Neuronal stem cell (in vitro differentiated cells): ENCODE measurements around the gene DRC7.

Source experiments
- DNase-seq: peaks from one replicate; pipeline ENCODE4 v3.0.0-alpha.2; 2013; ENCODE audit warnings: low spot score
- H2AFZ ChIP-seq: one replicate; pipeline ENCODE4 v1.6.1; 2013; ENCODE audit warnings: mild to moderate bottlenecking, low read length, inconsistent platforms
- H2AK5ac ChIP-seq: 2 replicates; pipeline ENCODE4 v1.6.1; 2013; ENCODE audit warnings: low read depth, mild to moderate bottlenecking, inconsistent platforms, low read length, moderate library complexity, mixed read lengths
- H2BK120ac ChIP-seq: 2 replicates; pipeline ENCODE4 v1.6.1; 2013; ENCODE audit warnings: low read depth, mild to moderate bottlenecking, inconsistent platforms, low read length, moderate library complexity, mixed read lengths
- H2BK12ac ChIP-seq: one replicate; pipeline ENCODE4 v1.6.1; 2013; ENCODE audit warnings: low read length, inconsistent platforms
- H2BK15ac ChIP-seq: 2 replicates; pipeline ENCODE4 v1.6.1; 2013; ENCODE audit warnings: mild to moderate bottlenecking, low read length, inconsistent platforms, mixed read lengths
- H2BK5ac ChIP-seq: one replicate; pipeline ENCODE4 v1.6.1; 2013; ENCODE audit warnings: inconsistent platforms, mild to moderate bottlenecking, low read length, moderate library complexity
- H3K14ac ChIP-seq: one replicate; pipeline ENCODE4 v1.6.1; 2013; ENCODE audit warnings: low read length, inconsistent platforms
- H3K18ac ChIP-seq: 2 replicates; pipeline ENCODE4 v1.6.1; 2013; ENCODE audit warnings: low read length, inconsistent platforms
- H3K23ac ChIP-seq: 2 replicates; pipeline ENCODE4 v1.6.1; 2013; ENCODE audit warnings: low read depth, mild to moderate bottlenecking, mixed read lengths, low read length, inconsistent platforms; ENCODE audit not compliant: poor library complexity
- H3K27ac ChIP-seq: replicated peaks from 3 replicates; pipeline ENCODE4 v1.5.1; 2013; ENCODE audit warnings: low read length, inconsistent platforms
- H3K27me3 ChIP-seq, 3 experiments: 2 replicates each; pipeline ENCODE4 v1.6.1; 2013; ENCODE audit warnings: low read length in 3 of 3, mild to moderate bottlenecking in 2 of 3, inconsistent platforms in 1 of 3, low read depth in 1 of 3, mixed read lengths in 1 of 3, moderate library complexity in 1 of 3; ENCODE audit not compliant: control insufficient read depth in 3 of 3, insufficient read depth in 3 of 3
- H3K36me3 ChIP-seq, 2 donors: replicated peaks in 1 of 2; 2 replicates each; pipeline ENCODE4 v1.6.1; 2013; ENCODE audit warnings: low read length in 2 of 2; ENCODE audit not compliant: control insufficient read depth in 2 of 2, insufficient read depth in 2 of 2
- H3K4ac ChIP-seq: 2 replicates; pipeline ENCODE4 v1.6.1; 2013; ENCODE audit warnings: inconsistent platforms, mild to moderate bottlenecking, low read length, moderate library complexity
- H3K4me1 ChIP-seq, 2 donors: 1 replicate in 1 of 2; 2 replicates in 1 of 2; pipeline ENCODE4 v1.6.1; 2013; ENCODE audit warnings: low read length in 2 of 2, low read depth in 1 of 2; ENCODE audit not compliant: control insufficient read depth in 2 of 2, insufficient read depth in 1 of 2
- H3K4me2 ChIP-seq: one replicate; pipeline ENCODE4 v1.6.1; 2013; ENCODE audit warnings: mild to moderate bottlenecking, low read length, inconsistent platforms; ENCODE audit not compliant: insufficient read depth, poor library complexity, severe bottlenecking
- H3K4me3 ChIP-seq, 2 donors: 2 replicates each; pipeline ENCODE4 v1.5.1; 2013; ENCODE audit warnings: low read length in 2 of 2, mild to moderate bottlenecking in 2 of 2, inconsistent platforms in 1 of 2, moderate library complexity in 1 of 2
- H3K79me1 ChIP-seq: one replicate; pipeline ENCODE4 v1.6.1; 2013; ENCODE audit warnings: low read depth, mild to moderate bottlenecking, inconsistent platforms, low read length, moderate library complexity
- H3K9ac ChIP-seq: one replicate; pipeline ENCODE4 v1.6.1; 2013; ENCODE audit warnings: mild to moderate bottlenecking, low read depth, low read length, inconsistent platforms; ENCODE audit not compliant: poor library complexity
- H3K9me3 ChIP-seq, 2 donors: replicated peaks in 1 of 2; 2 replicates each; pipeline versions ENCODE3 to v1.6.1; 2013; ENCODE audit warnings: low read length in 2 of 2, mild to moderate bottlenecking in 2 of 2, inconsistent platforms in 1 of 2, low read depth in 1 of 2, mixed read lengths in 1 of 2, moderate library complexity in 1 of 2; ENCODE audit not compliant: control insufficient read depth in 2 of 2, insufficient read depth in 1 of 2
- H4K8ac ChIP-seq: one replicate; pipeline ENCODE4 v1.6.1; 2013; ENCODE audit warnings: low read depth, mild to moderate bottlenecking, inconsistent platforms, low read length, moderate library complexity
- H4K91ac ChIP-seq: one replicate; pipeline ENCODE4 v1.6.1; 2013; ENCODE audit warnings: low read length, low read depth, mild to moderate bottlenecking, inconsistent platforms; ENCODE audit not compliant: poor library complexity
- whole genome bisulfite sequencing, 2 donors: extraction: QIAGEN DNeasy Blood & Tissue Kit; methylation state at CpG; one replicate each; pipeline ENCODE4 v1.1.7; 2013; ENCODE audit warnings: missing lambda C conversion rate in 2 of 2, mixed read lengths in 1 of 2; ENCODE audit not compliant: insufficient read length in 2 of 2, insufficient replicate concordance in 1 of 2; ENCODE audit errors: extremely low coverage in 2 of 2; 5-methylcytosine and 5-hydroxymethylcytosine counted together

Gene DRC7

DNA sequence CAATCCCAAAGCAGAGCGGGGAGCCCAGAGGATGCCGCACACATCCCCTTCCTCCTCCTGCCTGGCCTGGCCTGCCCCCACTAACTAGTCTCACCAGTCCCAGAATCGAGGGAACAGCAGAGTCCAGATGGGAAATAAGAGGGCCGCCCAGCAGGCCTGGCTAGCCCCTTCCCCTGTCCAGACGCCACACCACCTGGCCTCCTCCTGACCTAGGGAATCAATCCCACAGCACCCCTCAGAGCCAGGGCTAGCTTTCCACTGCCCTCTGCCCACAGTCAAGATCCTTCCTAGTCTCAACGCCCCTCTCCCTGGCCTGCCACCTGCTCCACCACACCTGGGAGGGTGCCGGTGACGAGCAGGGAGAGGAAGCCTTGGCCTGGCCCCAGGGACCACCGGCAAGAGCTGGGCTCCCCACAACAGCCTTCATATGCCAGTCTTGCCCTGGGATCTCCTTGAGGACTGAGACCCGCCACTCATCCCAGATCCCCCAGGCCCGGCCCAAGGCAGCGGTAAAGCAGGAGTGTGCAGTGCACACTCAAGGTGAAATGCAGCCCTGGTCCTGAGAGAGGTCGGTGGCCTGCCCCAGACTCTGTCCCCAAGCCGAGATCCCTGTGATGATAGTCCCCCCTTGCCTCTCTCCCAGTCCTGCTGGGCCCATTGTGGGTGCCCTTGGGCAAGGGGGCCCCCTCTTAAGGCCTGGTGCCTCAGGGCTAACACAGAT is 68.8 kb downstream of the DRC7 start:
- Histone ChIP-seq H3K4me1 (peaks cover 3 to 8% of the 10 kb centered on the region in 2 donors), H2BK120ac (no peak overlapping the region), H3K79me1 (no peaks in the 10 kb centered on the region), H3K9me3 (no peaks in the 10 kb centered on the region), H3K4me3 (no peak overlapping the region), H2BK5ac (no peak overlapping the region), H3K27ac (no peak overlapping the region), H2AK5ac (peak overlapping the region; percentile 53), H4K8ac (no peak overlapping the region), H2BK12ac (peak overlapping the region; percentile 25), H2AFZ (no peak overlapping the region), H3K18ac (peak overlapping the region; percentile 72), H3K23ac (peak overlapping the region; percentile 83), H4K91ac (no peak overlapping the region), H3K4ac (no peak overlapping the region), H3K4me2 (no peak overlapping the region), H2BK15ac (peak overlapping the region; percentile 86), H3K27me3 (no peaks in the 10 kb centered on the region), H3K14ac (no peak overlapping the region), H3K9ac (peak overlapping the region; percentile 72), H3K36me3 (peaks cover 0 to 12% of the 10 kb centered on the region in 2 donors)
- DNase-seq, result no peak
- WGBS, 2 donors, result no CpG with 5 or more reads among the region's 14 CpGs

DNA sequence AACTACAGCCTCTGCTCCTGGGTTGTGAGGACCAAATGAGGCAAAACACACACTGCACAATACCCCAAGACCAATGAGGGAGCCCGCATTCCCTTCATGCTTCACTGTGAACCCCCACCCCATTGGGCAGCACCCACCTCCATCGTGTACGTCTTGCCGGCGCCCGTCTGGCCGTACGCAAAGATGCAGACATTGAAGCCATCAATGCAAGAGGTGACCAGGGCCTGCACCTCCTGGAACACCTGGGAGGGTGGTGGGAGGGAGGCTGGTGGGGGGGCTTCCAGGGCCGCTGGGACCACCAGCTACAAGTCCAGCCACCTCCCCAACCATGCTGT is 69.4 kb downstream of the DRC7 start:
- no CpG with 5 or more reads among the region's 9 CpGs for WGBS, 2 donors
- no peaks in the 10 kb centered on the region for H3K79me1 ChIP-seq

DNA sequence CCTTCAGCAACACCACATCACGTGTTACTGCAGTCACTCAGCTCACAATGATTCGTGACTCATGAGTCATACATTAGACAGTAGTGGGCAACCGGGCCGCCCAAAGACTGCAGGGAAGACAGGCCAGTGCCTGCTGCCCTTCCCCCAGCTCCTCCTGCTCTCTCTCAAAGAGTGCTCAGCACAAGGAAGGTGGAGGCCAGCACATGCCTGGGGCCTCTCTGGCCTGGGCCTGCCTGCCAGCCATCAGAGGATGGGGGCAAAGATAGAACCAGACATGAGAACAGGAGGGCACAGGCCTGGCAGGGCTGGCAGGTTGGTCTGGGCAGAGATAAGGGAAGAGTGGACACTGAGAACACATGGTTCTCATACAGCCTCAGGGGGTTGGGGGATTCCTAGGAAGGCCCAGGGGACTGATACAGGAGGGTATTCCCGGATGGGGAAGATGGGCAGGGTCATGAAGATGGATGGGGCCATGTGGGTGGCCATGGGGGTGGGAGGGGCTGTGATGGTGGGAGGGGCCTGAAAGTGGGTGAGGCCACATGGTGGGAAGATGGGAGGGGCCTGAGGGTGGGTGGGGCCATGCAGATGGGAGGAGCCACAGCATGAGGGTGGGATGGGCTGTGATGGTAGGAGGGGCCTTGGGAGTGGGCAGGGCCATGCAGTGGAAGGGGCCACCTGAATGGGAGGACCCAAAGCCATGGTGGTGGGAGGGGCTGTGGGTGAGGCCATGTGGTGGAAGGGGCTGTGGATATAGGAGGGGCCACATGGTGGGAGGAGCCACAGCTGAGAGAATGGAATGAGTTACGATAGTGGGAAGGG is 69.9 kb downstream of the DRC7 start:
- DNase-seq, result no peak

More for the DNA sequence above, 69.4 kb downstream of the DRC7 start:
- Histone ChIP-seq H3K4me3 (no peak overlapping the region), H2BK5ac (peak overlapping the region; percentile 42), H2AFZ (no peak overlapping the region), H3K27ac (no peak overlapping the region), H2BK15ac (peak overlapping the region; percentile 49), H2BK120ac (no peak overlapping the region), H3K9ac (no peak overlapping the region), H3K4me2 (no peak overlapping the region), H3K36me3 (peaks cover 0 to 12% of the 10 kb centered on the region in 2 donors), H3K18ac (peak overlapping the region; percentile 70), H3K27me3 (no peaks in the 10 kb centered on the region), H4K91ac (no peak overlapping the region), H2AK5ac (peak overlapping the region; percentile 92), H3K23ac (no peak overlapping the region), H2BK12ac (no peak overlapping the region), H3K4me1 (peaks cover 3 to 8% of the 10 kb centered on the region in 2 donors), H3K4ac (no peak overlapping the region), H3K9me3 (no peaks in the 10 kb centered on the region), H4K8ac (no peak overlapping the region), H3K14ac (no peak overlapping the region)
- no peak for DNase-seq

DNA sequence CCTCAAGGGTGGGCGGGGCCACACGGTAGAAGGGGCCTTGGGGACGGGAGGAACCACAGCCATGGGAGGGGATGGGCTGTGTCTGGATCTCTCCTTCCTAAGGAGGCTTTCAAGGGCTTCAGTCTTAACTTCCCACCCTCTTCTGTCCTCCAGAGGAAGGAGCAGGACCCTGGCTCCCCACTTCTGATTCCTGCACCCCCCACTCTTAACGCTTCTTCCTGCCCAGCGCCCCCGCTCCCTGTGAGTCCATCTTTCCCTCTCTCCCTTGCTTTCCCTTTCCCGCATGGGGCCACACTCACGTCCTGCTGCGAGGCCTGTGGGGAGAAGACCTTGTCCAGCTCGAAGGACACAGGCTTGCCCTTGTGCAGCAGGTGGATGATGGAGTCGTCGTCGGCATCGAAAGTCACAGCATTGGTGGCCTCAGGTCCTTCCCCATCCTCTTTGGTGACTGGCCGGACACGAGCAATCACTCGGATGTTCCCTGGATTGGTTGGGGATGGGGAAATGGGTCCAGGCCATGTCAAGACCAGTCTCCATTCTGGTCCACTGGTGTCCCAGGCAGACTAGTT is 70.6 kb downstream of the DRC7 start:
- H3K14ac ChIP-seq, result no peak overlapping the region
- H2BK5ac ChIP-seq, result peak overlapping the region; percentile 42
- H4K91ac ChIP-seq, result no peak overlapping the region
- no peaks in the 10 kb centered on the region for H3K79me1 ChIP-seq
- no peak for DNase-seq
- H3K27me3 ChIP-seq, result no peaks in the 10 kb centered on the region
- no peak overlapping the region for H2AK5ac ChIP-seq
- no peak overlapping the region for H2BK120ac ChIP-seq
- H2AFZ ChIP-seq, result no peak overlapping the region
- no peak overlapping the region for H3K4me2 ChIP-seq
- no peak overlapping the region for H2BK15ac ChIP-seq
- no peak overlapping the region for H2BK12ac ChIP-seq
- no peak overlapping the region for H3K27ac ChIP-seq
- no peak overlapping the region for H3K9ac ChIP-seq
- peaks cover 0 to 3% of the 10 kb centered on the region in 2 donors for H3K36me3 ChIP-seq
- no peak overlapping the region for H3K4me3 ChIP-seq
- no peaks in the 10 kb centered on the region for H3K9me3 ChIP-seq
- H3K23ac ChIP-seq, result no peak overlapping the region
- peaks cover 3 to 8% of the 10 kb centered on the region in 2 donors for H3K4me1 ChIP-seq
- H3K4ac ChIP-seq, result no peak overlapping the region
- no peak overlapping the region for H4K8ac ChIP-seq
- WGBS, 2 donors, result no CpG with 5 or more reads among the region's 17 CpGs
- no peak overlapping the region for H3K18ac ChIP-seq

More for the DNA sequence above, 69.9 kb downstream of the DRC7 start:
- Histone ChIP-seq H3K4ac (no peak overlapping the region), H3K4me3 (no peak overlapping the region), H2BK15ac (peak overlapping the region; percentile 49), H2BK120ac (peak overlapping the region; percentile 43), H3K36me3 (peaks cover 0 to 10% of the 10 kb centered on the region in 2 donors), H3K23ac (peak overlapping the region; percentile 86), H3K27ac (no peak overlapping the region), H2BK12ac (no peak overlapping the region), H3K79me1 (no peaks in the 10 kb centered on the region), H3K18ac (peak overlapping the region; percentile 72), H4K8ac (no peak overlapping the region), H3K27me3 (no peaks in the 10 kb centered on the region), H3K14ac (peak overlapping the region; percentile 58), H3K4me1 (peaks cover 3 to 8% of the 10 kb centered on the region in 2 donors), H2BK5ac (peak overlapping the region; percentile 42), H3K9ac (peak overlapping the region; percentile 54), H2AFZ (no peak overlapping the region), H3K9me3 (no peaks in the 10 kb centered on the region), H4K91ac (no peak overlapping the region), H2AK5ac (peak overlapping the region; percentile 92), H3K4me2 (no peak overlapping the region)
- WGBS, 2 donors, result no CpG with 5 or more reads among the region's 6 CpGs
